Natural killer cell treated with Interleukin-12 subunit alpha and Interleukin-12 subunit beta and Interleukin-15 and Interleukin-18, amount 100 ng/mL, for 72 hours (primary cell): ENCODE results near the gene ZNF577. TPM values are rescaled to one million over a fixed set of nuclear protein-coding genes. Genes with fewer than 3 reads are reported as not detected.
A peak's percentile ranks its signal among the peaks of the same experiment; 100 is the strongest.

ENCODE experiments used
- ATAC-seq, 2 donors: fragments of 150-1000 bp; cut with Tn5 transposase in 1 of 2; sonication (Bioruptor Pico), chemical (Tn5 transposase) in 1 of 2; 2 replicates each; pipeline ENCODE4 v1.10.0; 2021
- DNase-seq: peaks from one replicate; pipeline ENCODE4 v3.0.0; 2022; ENCODE audit warnings: low spot score
- H3K27ac Mint-ChIP-seq, 2 donors: 1 replicate in 1 of 2; 2 replicates in 1 of 2; pipeline ENCODE4 v1.8.0; 2022; ENCODE audit warnings: mixed read lengths in 2 of 2, mild to moderate bottlenecking in 1 of 2, moderate library complexity in 1 of 2
- H3K27me3 Mint-ChIP-seq, 2 donors: 1 replicate in 1 of 2; 2 replicates in 1 of 2; pipeline ENCODE4 v1.8.0; 2022; ENCODE audit warnings: mixed read lengths in 2 of 2
- H3K36me3 Mint-ChIP-seq: one replicate; pipeline ENCODE4 v1.8.0; 2022; ENCODE audit warnings: mixed read lengths
- H3K4me1 Mint-ChIP-seq, 2 donors: 1 replicate in 1 of 2; 2 replicates in 1 of 2; pipeline ENCODE4 v1.8.0; 2022; ENCODE audit warnings: low read depth in 2 of 2, mixed read lengths in 2 of 2, mild to moderate bottlenecking in 1 of 2
- H3K4me3 Mint-ChIP-seq: one replicate; pipeline ENCODE4 v1.8.0; 2022; ENCODE audit warnings: mixed read lengths
- H3K9me3 Mint-ChIP-seq: 2 replicates; pipeline ENCODE4 v1.8.0; 2022; ENCODE audit warnings: mixed read lengths
- total RNA-seq, 2 donors: library from RNA; stranded (reverse); gene quantifications; one replicate each; pipeline ENCODE4 v1.2.3, GENCODE V29; 2022

Gene ZNF577
- total RNA-seq, 2 donors from 2014 or later: 8.1 to 9.8 TPM

DNA sequence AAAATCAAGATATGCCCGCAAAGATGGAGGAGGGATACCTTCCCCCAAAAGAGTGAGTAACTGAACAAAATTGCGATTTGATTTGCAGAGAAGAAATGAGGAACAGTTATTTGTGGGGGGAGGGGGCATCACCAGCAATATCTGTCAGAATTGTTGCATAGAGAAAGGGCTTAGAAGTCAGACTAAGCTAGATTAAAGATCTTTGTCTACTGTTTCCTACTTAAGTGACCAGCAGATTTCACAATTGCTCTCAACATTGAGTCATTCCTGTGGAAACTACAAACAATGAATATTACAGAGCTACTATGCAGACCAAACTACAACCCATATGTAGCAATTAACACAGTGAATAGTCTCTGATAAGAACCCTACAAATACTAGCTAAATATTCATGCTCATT is 65.4 kb downstream of the ZNF577 start:
- no peak overlapping the region for H3K27ac Mint-ChIP-seq
- peak in 1 of 2 donors; percentile 59 for ATAC-seq
- peaks cover 12% of the 10 kb centered on the region for H3K36me3 Mint-ChIP-seq
- DNase-seq: no peak
- H3K4me1 Mint-ChIP-seq: no peaks in the 10 kb centered on the region
- H3K4me3 Mint-ChIP-seq: no peak overlapping the region
- peaks cover 0 to 5% of the 10 kb centered on the region in 2 donors for H3K27me3 Mint-ChIP-seq
- peaks cover 6% of the 10 kb centered on the region for H3K9me3 Mint-ChIP-seq

GRCh38 chr19:51821921-51822320 is 65.8 kb downstream of the ZNF577 start:
- no peaks in the 10 kb centered on the region for H3K4me1 Mint-ChIP-seq
- peaks cover 15% of the 10 kb centered on the region for H3K36me3 Mint-ChIP-seq
- H3K4me3 Mint-ChIP-seq: no peak overlapping the region
- DNase-seq (no peak), ATAC-seq (no peak)
- peaks cover 6% of the 10 kb centered on the region for H3K9me3 Mint-ChIP-seq
- peaks cover 0 to 7% of the 10 kb centered on the region in 2 donors for H3K27me3 Mint-ChIP-seq
- no peak overlapping the region for H3K27ac Mint-ChIP-seq

DNA sequence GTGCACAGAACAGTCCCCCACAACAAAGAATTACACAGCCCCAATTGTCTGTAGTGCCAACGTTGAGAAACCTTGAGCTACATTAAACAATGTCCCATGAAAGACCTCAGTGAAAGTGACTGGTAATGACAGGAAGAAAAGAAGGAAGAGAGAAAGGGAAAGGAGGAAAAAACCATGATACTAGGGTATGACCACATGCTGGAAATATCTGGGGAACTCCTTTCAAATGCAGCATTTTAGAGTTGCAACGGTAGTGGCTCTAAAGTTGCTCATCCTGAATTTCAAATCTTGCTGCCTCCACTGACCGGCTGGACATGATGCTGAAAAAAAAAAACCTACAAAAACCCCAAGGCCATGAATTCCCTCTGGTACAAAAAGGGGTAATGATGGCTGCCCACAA is 66.3 kb downstream of the ZNF577 start:
- peaks cover 6% of the 10 kb centered on the region for H3K9me3 Mint-ChIP-seq
- H3K4me3 Mint-ChIP-seq: no peak overlapping the region
- ATAC-seq (no peak), DNase-seq (no peak)
- peaks cover 15% of the 10 kb centered on the region for H3K36me3 Mint-ChIP-seq
- no peaks in the 10 kb centered on the region for H3K4me1 Mint-ChIP-seq
- H3K27ac Mint-ChIP-seq: no peak overlapping the region
- peaks cover 0 to 7% of the 10 kb centered on the region in 2 donors for H3K27me3 Mint-ChIP-seq

Other genes starting within 250 kb of the ZNF577 start
- not detected for gene SIGLEC14, start 241.1 kb downstream of the ZNF577 start, total RNA-seq
- 1 to 10 TPM; 2.7 to 3.0 TPM for gene SPACA6, start 194.6 kb downstream of the ZNF577 start, total RNA-seq
- gene HAS1, start 164.0 kb downstream of the ZNF577 start, total RNA-seq: not detected
- under 1 TPM in 1 of 2 donors, not detected in 1; 0.69 TPM for gene FPR1, start 136.1 kb downstream of the ZNF577 start, total RNA-seq
- gene FPR2, start 126.8 kb downstream of the ZNF577 start, total RNA-seq: under 1 TPM; 0.31 to 0.56 TPM
- gene FPR3, start 92.8 kb downstream of the ZNF577 start, total RNA-seq: not detected
- gene ZNF649, start 17.1 kb upstream of the ZNF577 start, total RNA-seq: 10 to 100 TPM; 10.0 to 14.0 TPM
- gene ZNF613, start 39.5 kb upstream of the ZNF577 start, total RNA-seq: 1 to 10 TPM; 4.8 to 6.0 TPM
- 10 to 100 TPM in 1 of 2 donors, 1 to 10 TPM in 1; 9.4 to 16.9 TPM for gene ZNF350, start 98.9 kb upstream of the ZNF577 start, total RNA-seq
- 10 to 100 TPM in 1 of 2 donors, 1 to 10 TPM in 1; 6.8 to 12.9 TPM for gene ZNF615, start 120.3 kb upstream of the ZNF577 start, total RNA-seq
- 10 to 100 TPM in 1 of 2 donors, 1 to 10 TPM in 1; 7.2 to 14.7 TPM for gene ZNF614, start 140.4 kb upstream of the ZNF577 start, total RNA-seq
- 10 to 100 TPM; 14.6 to 22.5 TPM for gene ZNF432, start 160.9 kb upstream of the ZNF577 start, total RNA-seq
- gene ZNF841, start 207.8 kb upstream of the ZNF577 start, total RNA-seq: 10 to 100 TPM; 36.5 to 43.0 TPM